GM23338 (cell line): ENCODE data around the gene PCTP. TPM values are rescaled to one million over a fixed set of nuclear protein-coding genes. Genes with fewer than 3 reads are reported as not detected.

Experiments used
- ATAC-seq: fragments of 200-7000 bp; cut with Tn5 transposase; 3 replicates; pipeline ENCODE4 v1.9.1; 2020
- DNase-seq: peaks from one replicate; pipeline ENCODE4 v3.0.0-alpha.2; 2015; ENCODE audit warnings: low spot score
- H2AFZ ChIP-seq: fragments of 200-600 bp; sonication (generic); 2 replicates; pipeline ENCODE4 v1.8.0; 2016; ENCODE audit warnings: antibody characterized with exemption, mild to moderate bottlenecking, moderate library complexity
- H3F3A ChIP-seq: fragments of 200-600 bp; sonication (generic); replicated peaks from 2 replicates; pipeline ENCODE4 v1.8.0; 2017; ENCODE audit warnings: antibody characterized with exemption, mixed run types, low read depth
- H3K27ac ChIP-seq: fragments of 200-600 bp; sonication (generic); 2 replicates; pipeline ENCODE4 v1.6.1; 2016; ENCODE audit warnings: low read depth
- H3K27me3 ChIP-seq: fragments of 200-600 bp; sonication (generic); 2 replicates; pipeline ENCODE4 v1.8.0; 2016; ENCODE audit warnings: mild to moderate bottlenecking, mixed run types, moderate library complexity; ENCODE audit not compliant: insufficient read depth
- H3K36me3 ChIP-seq: fragments of 200-600 bp; sonication (generic); 2 replicates; pipeline ENCODE4 v1.8.0; 2016; ENCODE audit warnings: mild to moderate bottlenecking; ENCODE audit not compliant: insufficient read depth
- H3K4me1 ChIP-seq: fragments of 200-600 bp; sonication (generic); 2 replicates; pipeline ENCODE4 v1.8.0; 2016; ENCODE audit warnings: mild to moderate bottlenecking, moderate library complexity; ENCODE audit not compliant: insufficient read depth
- H3K4me2 ChIP-seq: fragments of 200-600 bp; sonication (generic); 2 replicates; pipeline ENCODE4 v1.7.1; 2017; ENCODE audit warnings: mixed run types
- H3K4me3 ChIP-seq: fragments of 200-600 bp; sonication (generic); 2 replicates; pipeline ENCODE4 v1.6.1; 2016; ENCODE audit warnings: mixed run types
- H3K79me2 ChIP-seq: fragments of 200-600 bp; sonication (generic); replicated peaks from 2 replicates; pipeline ENCODE4 v1.8.0; 2017; ENCODE audit warnings: mild to moderate bottlenecking; ENCODE audit not compliant: insufficient read depth
- H3K9me2 ChIP-seq: fragments of 200-600 bp; sonication (generic); 2 replicates; pipeline ENCODE4 v1.8.0; 2017; ENCODE audit not compliant: insufficient read depth
- H4K20me1 ChIP-seq: fragments of 200-600 bp; sonication (generic); replicated peaks from 2 replicates; pipeline ENCODE4 v1.8.0; 2017; ENCODE audit warnings: mild to moderate bottlenecking; ENCODE audit not compliant: insufficient read depth
- H3K27ac Mint-ChIP-seq: 2 replicates; pipeline ENCODE4 v1.8.0; 2020; ENCODE audit warnings: inconsistent platforms, mild to moderate bottlenecking, moderate library complexity, mixed read lengths
- H3K27me3 Mint-ChIP-seq: 3 replicates; pipeline ENCODE4 v1.8.0; 2022; ENCODE audit warnings: low read depth, mild to moderate bottlenecking, moderate library complexity, mixed read lengths, inconsistent platforms; ENCODE audit not compliant: insufficient read depth, poor library complexity
- H3K36me3 Mint-ChIP-seq: 3 replicates; pipeline ENCODE4 v1.8.0; 2021; ENCODE audit warnings: low read depth, mild to moderate bottlenecking, inconsistent platforms, moderate library complexity, mixed read lengths
- H3K4me1 Mint-ChIP-seq: 3 replicates; pipeline ENCODE4 v1.8.0; 2020; ENCODE audit warnings: mild to moderate bottlenecking, inconsistent platforms, mixed read lengths
- H3K4me3 Mint-ChIP-seq: 3 replicates; pipeline ENCODE4 v1.8.0; 2021; ENCODE audit warnings: moderate library complexity, mild to moderate bottlenecking, inconsistent platforms, mixed read lengths
- H3K9me3 Mint-ChIP-seq: 3 replicates; pipeline ENCODE4 v1.8.0; 2020; ENCODE audit warnings: moderate library complexity, mild to moderate bottlenecking, inconsistent platforms, mixed read lengths
- CREB1 ChIP-seq: fragments of 250-450 bp; sonication (Bioruptor Pico); IDR thresholded peaks from 2 replicates; pipeline ENCODE4 v1.5.0; 2020; ENCODE audit warnings: low read depth, mild to moderate bottlenecking, moderate library complexity
- EZH2 ChIP-seq: fragments of 200-600 bp; sonication (generic); IDR thresholded peaks from one replicate; pipeline ENCODE4 v1.8.0; 2017; ENCODE audit warnings: antibody characterized with exemption, mild to moderate bottlenecking, low read depth; ENCODE audit not compliant: unreplicated experiment
- JUNB ChIP-seq: IDR thresholded peaks from one replicate; pipeline ENCODE4 v1.6.1; 2016; ENCODE audit warnings: antibody characterized with exemption; ENCODE audit not compliant: unreplicated experiment
- POLR2AphosphoS5 ChIP-seq: IDR thresholded peaks from 2 replicates; pipeline ENCODE4 v1.6.1; 2016; ENCODE audit warnings: antibody characterized with exemption, low read depth
- ZNF114 ChIP-seq: fragments of 250-450 bp; sonication (Bioruptor Pico); IDR thresholded peaks from 2 replicates; pipeline ENCODE4 v1.5.0; 2020; ENCODE audit warnings: mild to moderate bottlenecking, moderate library complexity
- ZNF331 ChIP-seq: fragments of 250-450 bp; sonication (Bioruptor Pico); IDR thresholded peaks from 2 replicates; pipeline ENCODE4 v1.5.0; 2020; ENCODE audit warnings: low read depth, mild to moderate bottlenecking, moderate library complexity
- ZNF462 ChIP-seq: fragments of 250-450 bp; sonication (Bioruptor Pico); IDR thresholded peaks from 2 replicates; pipeline ENCODE4 v1.5.0; 2020; ENCODE audit warnings: mild to moderate bottlenecking, moderate library complexity
- polyA plus RNA-seq: library from polyadenylated mRNA; unstranded; fragments of >200 nt; fragmentation: Nextera tagmentation; extraction: Ambion mirVana; gene quantifications from 2 replicates; pipeline ENCODE4 v1.2.1, GENCODE V29; 2016
- total RNA-seq: library from RNA; depleted of rRNA; stranded (reverse); fragments of >200 nt; shearing (Covaris generic); gene quantifications from 2 replicates; pipeline ENCODE4 v1.2.3, GENCODE V29; 2014
- TF ChIP-seq, protein P1 (sequence below), 2 experiments: fragments of 200-600 bp in 1 of 2; sonication (generic) in 1 of 2; conservative IDR thresholded peaks; 2 replicates each; pipeline versions ENCODE4 v1.5.1 to v1.6.1; 2016 to 2017; ENCODE audit warnings: antibody characterized with exemption in 2 of 2, low read depth in 2 of 2, mild to moderate bottlenecking in 2 of 2, moderate library complexity in 1 of 2
- TF ChIP-seq, protein P2 (sequence below): IDR thresholded peaks from one replicate; pipeline ENCODE4 v1.6.1; 2018; ENCODE audit warnings: antibody characterized with exemption; ENCODE audit not compliant: unreplicated experiment

Gene PCTP
- total and polyA plus RNA-seq, 2 experiments from 2014 or later, result 6.4 to 12.3 TPM

DNA sequence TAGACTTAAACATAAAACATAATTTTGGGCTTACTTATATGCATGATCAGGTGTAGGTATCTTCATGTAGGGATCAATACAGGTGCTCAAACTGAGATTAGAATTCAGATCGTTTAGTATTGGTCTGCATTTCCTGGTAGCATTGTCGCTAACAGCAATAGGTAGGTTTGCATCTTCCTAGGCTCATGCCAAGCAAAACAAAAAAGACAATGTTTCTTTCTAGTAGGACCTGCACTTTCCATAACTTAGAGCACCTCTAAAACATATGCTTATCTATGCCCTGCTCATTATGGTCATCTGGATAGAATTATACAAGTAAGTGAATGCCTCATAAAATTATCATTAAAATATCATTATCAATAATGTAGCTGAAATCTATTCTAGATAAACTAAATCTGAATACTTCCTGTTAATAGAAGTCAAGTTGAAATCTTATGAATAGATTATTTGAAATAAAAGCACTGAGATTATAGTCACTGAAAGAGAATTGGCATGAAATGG is 26.7 kb downstream of the PCTP start:
- Mint-ChIP-seq H3K27me3 (no peaks in the 10 kb centered on the region), H3K4me1 (peaks cover 7% of the 10 kb centered on the region; the same call in 2 of the 3 replicates), H3K36me3 (peaks cover 3% of the 10 kb centered on the region; the same call in 1 of the 3 replicates), H3K9me3 (no peaks in the 10 kb centered on the region), H3K27ac (no peak overlapping the region), H3K4me3 (no peak overlapping the region)
- H3K4me3 ChIP-seq, result no peak overlapping the region
- H2AFZ ChIP-seq, result no peak overlapping the region
- H3K36me3 ChIP-seq, result peaks cover 4% of the 10 kb centered on the region; the same call in 1 of the 2 replicates
- no peak for ATAC-seq
- no peak overlapping the region for H3K27ac ChIP-seq
- no peaks in the 10 kb centered on the region for H4K20me1 ChIP-seq
- H3K27me3 ChIP-seq, result no peaks in the 10 kb centered on the region
- H3F3A ChIP-seq, result no peaks in the 10 kb centered on the region
- peaks cover 14% of the 10 kb centered on the region; the same call in 1 of the 2 replicates for H3K9me2 ChIP-seq
- no peak for TF ChIP-seq POLR2AphosphoS5
- TF ChIP-seq, protein P1, sequence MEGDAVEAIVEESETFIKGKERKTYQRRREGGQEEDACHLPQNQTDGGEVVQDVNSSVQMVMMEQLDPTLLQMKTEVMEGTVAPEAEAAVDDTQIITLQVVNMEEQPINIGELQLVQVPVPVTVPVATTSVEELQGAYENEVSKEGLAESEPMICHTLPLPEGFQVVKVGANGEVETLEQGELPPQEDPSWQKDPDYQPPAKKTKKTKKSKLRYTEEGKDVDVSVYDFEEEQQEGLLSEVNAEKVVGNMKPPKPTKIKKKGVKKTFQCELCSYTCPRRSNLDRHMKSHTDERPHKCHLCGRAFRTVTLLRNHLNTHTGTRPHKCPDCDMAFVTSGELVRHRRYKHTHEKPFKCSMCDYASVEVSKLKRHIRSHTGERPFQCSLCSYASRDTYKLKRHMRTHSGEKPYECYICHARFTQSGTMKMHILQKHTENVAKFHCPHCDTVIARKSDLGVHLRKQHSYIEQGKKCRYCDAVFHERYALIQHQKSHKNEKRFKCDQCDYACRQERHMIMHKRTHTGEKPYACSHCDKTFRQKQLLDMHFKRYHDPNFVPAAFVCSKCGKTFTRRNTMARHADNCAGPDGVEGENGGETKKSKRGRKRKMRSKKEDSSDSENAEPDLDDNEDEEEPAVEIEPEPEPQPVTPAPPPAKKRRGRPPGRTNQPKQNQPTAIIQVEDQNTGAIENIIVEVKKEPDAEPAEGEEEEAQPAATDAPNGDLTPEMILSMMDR (conservative IDR thresholded peaks at IDR 0.05; ENCODE audit: low read depth in 2 of 2), result no peak
- no peak for TF ChIP-seq EZH2
- TF ChIP-seq ZNF331, result no peak
- H3K4me1 ChIP-seq, result no peaks in the 10 kb centered on the region
- DNase-seq, result no peak
- H3K4me2 ChIP-seq, result no peak overlapping the region
- H3K79me2 ChIP-seq, result no peaks in the 10 kb centered on the region

- H3K36me3 Mint-ChIP-seq, result peaks cover 3% of the 10 kb centered on the region; the same call in 1 of the 3 replicates
Observed at GRCh38 chr17:55778389-55779118, 27.7 kb downstream of the PCTP start.

More at GRCh38 chr17:55778389-55779118, 27.7 kb downstream of the PCTP start:
- Mint-ChIP-seq H3K9me3 (no peaks in the 10 kb centered on the region), H3K27me3 (no peaks in the 10 kb centered on the region), H3K4me3 (no peak overlapping the region), H3K4me1 (peaks cover 7% of the 10 kb centered on the region; the same call in 2 of the 3 replicates), H3K27ac (no peak overlapping the region)
- Histone ChIP-seq H4K20me1 (no peaks in the 10 kb centered on the region), H3K4me2 (no peak overlapping the region), H2AFZ (no peak overlapping the region), H3K27ac (no peak overlapping the region), H3K4me3 (no peak overlapping the region), H3K27me3 (no peaks in the 10 kb centered on the region), H3K4me1 (no peaks in the 10 kb centered on the region), H3K36me3 (peaks cover 4% of the 10 kb centered on the region; the same call in 1 of the 2 replicates), H3K79me2 (no peaks in the 10 kb centered on the region), H3F3A (no peaks in the 10 kb centered on the region), H3K9me2 (peaks cover 14% of the 10 kb centered on the region; the same call in 1 of the 2 replicates)
- TF ChIP-seq POLR2AphosphoS5, result no peak
- TF ChIP-seq JUNB, result no peak
- TF ChIP-seq, protein P2, sequence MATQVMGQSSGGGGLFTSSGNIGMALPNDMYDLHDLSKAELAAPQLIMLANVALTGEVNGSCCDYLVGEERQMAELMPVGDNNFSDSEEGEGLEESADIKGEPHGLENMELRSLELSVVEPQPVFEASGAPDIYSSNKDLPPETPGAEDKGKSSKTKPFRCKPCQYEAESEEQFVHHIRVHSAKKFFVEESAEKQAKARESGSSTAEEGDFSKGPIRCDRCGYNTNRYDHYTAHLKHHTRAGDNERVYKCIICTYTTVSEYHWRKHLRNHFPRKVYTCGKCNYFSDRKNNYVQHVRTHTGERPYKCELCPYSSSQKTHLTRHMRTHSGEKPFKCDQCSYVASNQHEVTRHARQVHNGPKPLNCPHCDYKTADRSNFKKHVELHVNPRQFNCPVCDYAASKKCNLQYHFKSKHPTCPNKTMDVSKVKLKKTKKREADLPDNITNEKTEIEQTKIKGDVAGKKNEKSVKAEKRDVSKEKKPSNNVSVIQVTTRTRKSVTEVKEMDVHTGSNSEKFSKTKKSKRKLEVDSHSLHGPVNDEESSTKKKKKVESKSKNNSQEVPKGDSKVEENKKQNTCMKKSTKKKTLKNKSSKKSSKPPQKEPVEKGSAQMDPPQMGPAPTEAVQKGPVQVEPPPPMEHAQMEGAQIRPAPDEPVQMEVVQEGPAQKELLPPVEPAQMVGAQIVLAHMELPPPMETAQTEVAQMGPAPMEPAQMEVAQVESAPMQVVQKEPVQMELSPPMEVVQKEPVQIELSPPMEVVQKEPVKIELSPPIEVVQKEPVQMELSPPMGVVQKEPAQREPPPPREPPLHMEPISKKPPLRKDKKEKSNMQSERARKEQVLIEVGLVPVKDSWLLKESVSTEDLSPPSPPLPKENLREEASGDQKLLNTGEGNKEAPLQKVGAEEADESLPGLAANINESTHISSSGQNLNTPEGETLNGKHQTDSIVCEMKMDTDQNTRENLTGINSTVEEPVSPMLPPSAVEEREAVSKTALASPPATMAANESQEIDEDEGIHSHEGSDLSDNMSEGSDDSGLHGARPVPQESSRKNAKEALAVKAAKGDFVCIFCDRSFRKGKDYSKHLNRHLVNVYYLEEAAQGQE, result no peak
- TF ChIP-seq ZNF114 (CRISPR knock-in tag), result no peak
- TF ChIP-seq ZNF462 (CRISPR knock-in tag), result no peak
- no peak for TF ChIP-seq CREB1 (CRISPR knock-in tag)
- ATAC-seq, result no peak
- no peak for DNase-seq
